ENCODE results near the gene OR51F1. TPM values are rescaled to one million over a fixed set of nuclear protein-coding genes. Genes with fewer than 3 reads are reported as not detected.

OR51F1 gene
- total RNA-seq, 1 donor from 2014 or later: not detected

GRCh38 chr11:4797206-4797605 is 27.5 kb upstream of the OR51F1 start:
- no peak for TF ChIP-seq CTCF (IDR thresholded peaks at IDR 0.05; ENCODE audit: insufficient read depth, low read length, severe bottlenecking)
- no peak overlapping the region for H3K4me3 ChIP-seq (ENCODE audit: low read depth, low read length)
- H3K27me3 ChIP-seq (ENCODE audit: control insufficient read depth, insufficient read depth, low read length): no peaks in the 10 kb centered on the region
- H3K36me3 ChIP-seq (ENCODE audit: control insufficient read depth, insufficient read depth, low read length): no peaks in the 10 kb centered on the region
- no peak for DNase-seq (ENCODE audit: low read depth)
- no peak for FAIRE-seq

- Histone ChIP-seq H3K4me3 (ENCODE audit: low read depth, low read length) (no peak overlapping the region), H3K36me3 (ENCODE audit: control insufficient read depth, insufficient read depth, low read length) (no peaks in the 10 kb centered on the region), H3K27me3 (ENCODE audit: control insufficient read depth, insufficient read depth, low read length) (no peaks in the 10 kb centered on the region)
- DNase-seq (ENCODE audit: low read depth) (no peak), FAIRE-seq (peak; percentile 58)
- TF ChIP-seq CTCF (IDR thresholded peaks at IDR 0.05; ENCODE audit: insufficient read depth, low read length, severe bottlenecking): no peak
Observed at GRCh38 chr11:4782454-4782853, 12.7 kb upstream of the OR51F1 start.

GRCh38 chr11:4768094-4768493 is 1.6 kb downstream of the OR51F1 start:
- no peak for FAIRE-seq
- Histone ChIP-seq H3K27me3 (ENCODE audit: control insufficient read depth, insufficient read depth, low read length) (no peaks in the 10 kb centered on the region), H3K36me3 (ENCODE audit: control insufficient read depth, insufficient read depth, low read length) (no peaks in the 10 kb centered on the region), H3K4me3 (ENCODE audit: low read depth, low read length) (no peak overlapping the region)
- DNase-seq (ENCODE audit: low read depth): no peak
- no peak for TF ChIP-seq CTCF (IDR thresholded peaks at IDR 0.05; ENCODE audit: insufficient read depth, low read length, severe bottlenecking)

GRCh38 chr11:4766420-4767043 is 3.2 kb downstream of the OR51F1 start:
- DNase-seq (ENCODE audit: low read depth) (no peak), FAIRE-seq (no peak)
- H3K4me3 ChIP-seq (ENCODE audit: low read depth, low read length): no peak overlapping the region
- H3K36me3 ChIP-seq (ENCODE audit: control insufficient read depth, insufficient read depth, low read length): no peaks in the 10 kb centered on the region
- no peaks in the 10 kb centered on the region for H3K27me3 ChIP-seq (ENCODE audit: control insufficient read depth, insufficient read depth, low read length)
- no peak for TF ChIP-seq CTCF (IDR thresholded peaks at IDR 0.05; ENCODE audit: insufficient read depth, low read length, severe bottlenecking)

GRCh38 chr11:4763096-4763495 is 6.6 kb downstream of the OR51F1 start:
- H3K36me3 ChIP-seq (ENCODE audit: control insufficient read depth, insufficient read depth, low read length): no peaks in the 10 kb centered on the region
- FAIRE-seq (no peak), DNase-seq (ENCODE audit: low read depth) (no peak)
- no peak for TF ChIP-seq CTCF (IDR thresholded peaks at IDR 0.05; ENCODE audit: insufficient read depth, low read length, severe bottlenecking)
- no peaks in the 10 kb centered on the region for H3K27me3 ChIP-seq (ENCODE audit: control insufficient read depth, insufficient read depth, low read length)
- H3K4me3 ChIP-seq (ENCODE audit: low read depth, low read length): no peak overlapping the region

- H3K27me3 ChIP-seq (ENCODE audit: control insufficient read depth, insufficient read depth, low read length): no peaks in the 10 kb centered on the region
- no peak for DNase-seq (ENCODE audit: low read depth)
- no peak for TF ChIP-seq CTCF (IDR thresholded peaks at IDR 0.05; ENCODE audit: insufficient read depth, low read length, severe bottlenecking)
- no peak overlapping the region for H3K4me3 ChIP-seq (ENCODE audit: low read depth, low read length)
- FAIRE-seq: no peak
- H3K36me3 ChIP-seq (ENCODE audit: control insufficient read depth, insufficient read depth, low read length): no peaks in the 10 kb centered on the region
Observed at GRCh38 chr11:4751201-4751600, 18.5 kb downstream of the OR51F1 start.

Data from bronchial epithelial cell (primary cell).